LHCN-M2 (cell line): ENCODE data around the gene HECTD4. TPM values are rescaled to one million over a fixed set of nuclear protein-coding genes. Genes with fewer than 3 reads are reported as not detected.
"Not testable (repeated sequence)": the region's sequence is repeated elsewhere in the genome, so short reads cannot be mapped to it uniquely, and the experiment has no call there.

Experiments
- DNase-seq: peaks from one replicate; pipeline ENCODE4 v3.0.0-alpha.2; 2012; ENCODE audit warnings: low read depth
- total RNA-seq: library from RNA; depleted of rRNA; stranded (reverse); fragments of >200 nt; gene quantifications from 2 replicates; pipeline ENCODE4 v1.2.3, GENCODE V29; 2014; rRNA removed

Gene HECTD4
- total RNA-seq, 1 experiment from 2014 or later, result 8.2 TPM

DNA sequence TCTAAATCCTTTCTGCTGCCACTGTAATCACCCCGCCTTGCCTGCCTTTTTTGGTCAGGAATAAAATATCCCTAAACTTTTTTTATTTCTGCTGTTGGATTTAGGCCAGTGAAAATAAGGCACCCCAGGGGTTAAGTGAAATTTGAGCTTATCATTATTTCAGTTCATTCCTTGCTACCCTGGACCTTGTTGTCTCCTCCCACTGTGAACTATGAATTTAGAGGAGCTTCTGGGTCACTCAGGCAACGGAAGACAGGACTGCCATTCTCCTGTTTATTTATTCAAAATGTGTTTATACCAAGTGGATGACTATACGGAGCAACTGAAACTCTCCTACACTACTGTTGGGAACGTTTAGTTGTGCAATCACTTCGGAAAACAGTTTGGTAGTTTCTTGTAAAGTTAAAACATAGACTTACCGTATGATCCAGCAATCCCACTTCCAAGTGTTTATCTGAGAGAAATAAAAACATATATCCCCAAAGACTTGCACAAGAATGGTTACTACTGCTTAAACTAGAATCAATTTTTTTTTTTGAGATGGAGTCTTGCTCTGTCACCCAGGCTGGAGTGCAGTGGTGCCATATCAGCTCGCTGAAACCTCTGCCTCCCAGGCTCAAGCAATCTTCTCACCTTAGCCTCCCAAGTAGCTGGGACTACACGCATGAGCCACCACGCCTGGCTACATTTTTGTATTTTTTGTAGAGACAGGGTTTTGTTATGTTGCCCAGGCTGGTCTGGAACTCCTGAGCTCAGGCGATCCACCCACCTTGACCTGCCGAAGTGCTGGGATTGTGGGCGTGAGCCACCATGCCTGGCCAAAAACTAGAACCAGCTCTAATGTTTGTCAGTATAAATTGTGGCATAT lies 259.2 kb downstream of the HECTD4 start:
- DNase-seq, result peak; percentile 39

DNA sequence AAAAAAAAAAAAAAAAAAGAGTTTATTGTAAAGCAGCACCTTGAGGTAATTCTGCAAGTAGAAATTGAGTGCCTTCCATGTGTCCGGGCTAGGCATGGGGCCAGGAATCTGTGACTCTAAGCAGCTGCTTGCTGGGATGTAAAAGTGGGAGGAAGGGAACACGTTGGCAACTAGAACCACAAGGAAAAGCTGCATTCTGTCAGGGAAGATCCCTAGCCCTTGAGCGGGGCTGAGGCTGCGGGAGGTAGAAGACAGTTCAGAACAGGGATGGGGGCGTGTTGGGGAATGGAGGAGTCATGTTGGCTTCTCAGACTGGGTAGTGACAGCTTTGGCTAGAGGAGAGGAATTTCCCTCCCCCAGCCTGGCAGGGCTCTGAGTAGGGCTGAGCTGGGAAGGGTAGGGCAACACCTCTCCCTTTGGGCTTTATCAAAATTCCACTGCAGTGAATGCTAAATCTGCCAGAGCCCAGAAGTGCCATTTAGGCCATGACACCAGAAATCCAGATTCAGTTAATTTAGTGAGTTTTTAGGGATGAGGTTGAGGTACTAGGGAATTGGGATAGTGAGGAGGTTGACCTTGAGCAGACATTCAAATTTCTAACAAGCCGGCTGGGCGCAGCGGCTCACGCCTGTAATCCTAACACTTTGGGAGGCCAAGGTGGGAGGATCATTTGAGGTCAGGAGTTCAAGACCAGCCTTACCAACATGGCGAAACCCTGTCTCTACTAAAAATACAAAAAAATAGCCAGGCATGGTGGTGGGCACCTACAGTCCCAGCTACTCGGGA lies 260.3 kb downstream of the HECTD4 start:
- peak; percentile 88 for DNase-seq

DNA sequence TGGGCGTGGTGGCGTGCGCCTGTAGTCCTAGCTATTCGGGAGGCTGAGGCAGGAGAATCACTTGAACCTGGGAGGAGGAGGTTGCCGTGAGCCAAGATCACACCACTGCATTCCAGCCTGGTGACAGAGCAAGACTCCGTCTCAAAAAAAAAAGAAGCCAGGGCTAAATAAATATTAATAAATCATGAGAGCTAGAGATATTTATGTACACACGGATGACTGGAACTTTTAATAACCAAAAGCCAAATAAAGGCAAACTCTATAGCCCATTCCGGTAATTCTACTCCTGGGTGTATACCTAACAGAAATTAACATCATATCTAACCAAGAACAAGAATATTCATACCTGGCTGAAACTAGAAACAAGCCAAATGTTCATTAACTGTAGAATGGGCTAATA lies 264.5 kb downstream of the HECTD4 start:
- no peak for DNase-seq

DNA sequence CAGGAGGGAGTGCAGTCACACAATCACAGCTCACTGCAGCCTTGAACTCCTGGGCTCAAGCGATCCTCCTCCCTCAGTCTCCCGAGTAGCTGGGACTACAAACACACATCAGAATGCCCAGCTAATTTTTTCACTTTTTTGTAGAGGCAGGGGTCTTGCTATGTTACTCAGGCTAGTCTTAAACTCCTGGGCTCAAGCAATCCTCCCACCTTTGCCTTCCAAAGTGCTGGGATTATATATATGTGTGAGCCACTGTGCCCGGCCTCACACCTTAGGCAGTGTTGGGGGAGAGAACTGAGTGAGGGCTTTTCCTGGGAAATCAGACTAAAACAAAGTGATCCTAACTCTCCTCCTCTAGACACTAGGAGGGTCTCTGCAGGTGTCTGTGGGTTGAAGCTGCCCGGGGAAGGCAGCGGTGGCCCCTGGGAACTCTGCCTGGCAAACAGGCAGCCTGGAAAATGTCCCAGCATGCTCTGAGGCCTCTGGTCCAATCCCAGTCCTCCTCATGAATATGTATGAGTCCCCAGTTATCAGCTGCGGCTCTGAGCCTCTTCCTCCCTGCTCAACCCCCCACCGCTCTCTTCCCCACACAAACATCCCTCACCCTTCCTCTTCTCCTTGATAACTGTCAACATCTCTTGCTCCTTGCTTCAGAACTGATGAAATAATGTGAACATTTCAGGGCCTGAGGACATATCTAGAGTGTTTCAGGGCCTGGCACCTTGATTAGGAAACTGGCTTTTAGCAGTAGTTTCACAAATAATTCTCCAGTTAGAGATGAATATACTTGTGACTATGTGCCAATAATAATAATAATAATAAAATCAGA lies 265.8 kb downstream of the HECTD4 start:
- no peak for DNase-seq

DNA sequence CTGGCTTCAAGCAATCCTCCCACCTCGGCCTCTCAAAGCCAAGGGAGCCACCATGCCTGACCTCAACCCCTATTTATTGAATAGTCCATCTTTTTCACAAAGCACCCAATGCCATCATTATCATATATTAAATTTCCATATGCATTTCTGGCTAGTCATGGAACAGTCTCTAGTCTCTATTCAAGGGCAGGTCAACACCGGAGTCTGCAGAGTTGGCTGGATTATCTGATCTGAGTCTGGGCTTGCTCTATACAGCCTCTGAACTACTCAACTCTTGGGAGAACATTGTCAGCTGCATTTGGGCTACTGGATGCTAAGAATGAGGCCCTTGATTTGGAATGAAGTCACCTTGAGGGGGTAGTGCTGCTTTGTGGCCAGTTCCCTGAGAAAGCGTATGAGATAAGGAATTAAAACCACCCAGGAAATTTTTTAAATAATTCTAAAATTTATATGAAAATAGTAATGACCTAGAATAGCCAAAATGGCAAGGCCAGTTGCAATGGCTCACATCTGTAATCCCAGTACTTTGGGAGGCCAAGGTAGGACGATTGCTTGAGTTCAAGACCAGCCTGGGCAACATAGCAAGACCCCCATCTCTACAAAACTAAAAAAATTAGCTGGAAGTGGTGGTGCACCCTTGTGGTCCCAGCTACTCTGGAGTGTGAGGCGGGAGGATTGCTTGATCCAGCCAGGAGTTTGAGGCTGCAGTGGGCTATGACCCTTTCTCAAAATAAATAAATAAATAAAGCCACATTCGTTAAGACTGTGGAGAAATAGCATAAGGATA lies 266.8 kb downstream of the HECTD4 start:
- DNase-seq, result no peak

DNA sequence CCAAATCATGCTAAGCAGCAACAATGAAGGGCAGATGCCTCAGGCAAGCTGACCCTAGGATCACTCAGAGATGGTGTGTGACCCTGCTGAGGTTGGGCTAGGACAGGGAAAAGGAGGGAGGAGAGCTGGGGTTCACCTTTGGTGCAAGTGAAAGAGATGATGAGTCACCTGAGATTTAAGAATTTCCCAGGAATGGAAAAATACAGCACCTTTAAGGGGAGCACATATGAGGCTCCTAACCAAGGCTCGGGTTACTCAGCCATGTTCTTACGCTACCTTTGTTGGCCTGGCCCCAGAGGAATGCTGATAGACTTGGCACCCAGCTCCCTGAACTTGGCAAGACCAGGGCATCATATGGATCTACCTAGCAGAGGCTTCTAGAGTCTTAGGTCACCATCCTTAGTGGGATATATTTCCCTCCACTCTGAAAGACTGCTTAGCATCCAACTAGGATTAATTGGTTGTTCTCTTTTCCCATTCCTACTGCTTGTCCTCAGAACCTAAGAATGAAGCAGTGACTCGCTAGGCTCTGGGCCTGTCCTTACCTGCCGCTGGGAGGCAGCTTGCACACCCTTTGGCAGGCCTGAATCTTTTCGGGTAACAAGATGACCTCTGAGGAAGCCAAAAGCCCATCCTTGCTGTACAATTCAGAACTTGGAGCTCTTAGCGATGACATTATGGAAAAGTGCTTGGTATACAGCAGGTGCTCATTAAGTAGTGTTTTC lies 269.7 kb downstream of the HECTD4 start:
- no peak for DNase-seq

DNA sequence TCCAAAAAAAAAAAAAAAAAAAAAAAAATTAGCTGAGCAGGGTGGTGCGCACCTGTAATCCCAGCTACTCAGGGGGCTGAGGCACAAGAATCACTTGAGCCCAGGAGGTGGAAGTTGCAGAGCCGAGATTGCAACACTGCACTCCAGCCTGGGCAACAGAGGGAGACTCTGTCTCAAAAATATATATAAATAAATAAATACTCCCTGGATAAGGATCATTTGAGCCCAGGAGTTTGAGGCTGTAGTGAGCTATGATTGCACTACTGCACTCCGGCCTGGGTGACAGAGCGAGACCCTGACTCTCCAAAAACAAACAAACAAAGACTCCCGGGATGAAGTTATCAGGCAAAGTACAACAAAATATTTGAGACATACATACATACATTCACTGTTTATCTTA lies 270.3 kb downstream of the HECTD4 start:
- DNase-seq, result no peak

DNA sequence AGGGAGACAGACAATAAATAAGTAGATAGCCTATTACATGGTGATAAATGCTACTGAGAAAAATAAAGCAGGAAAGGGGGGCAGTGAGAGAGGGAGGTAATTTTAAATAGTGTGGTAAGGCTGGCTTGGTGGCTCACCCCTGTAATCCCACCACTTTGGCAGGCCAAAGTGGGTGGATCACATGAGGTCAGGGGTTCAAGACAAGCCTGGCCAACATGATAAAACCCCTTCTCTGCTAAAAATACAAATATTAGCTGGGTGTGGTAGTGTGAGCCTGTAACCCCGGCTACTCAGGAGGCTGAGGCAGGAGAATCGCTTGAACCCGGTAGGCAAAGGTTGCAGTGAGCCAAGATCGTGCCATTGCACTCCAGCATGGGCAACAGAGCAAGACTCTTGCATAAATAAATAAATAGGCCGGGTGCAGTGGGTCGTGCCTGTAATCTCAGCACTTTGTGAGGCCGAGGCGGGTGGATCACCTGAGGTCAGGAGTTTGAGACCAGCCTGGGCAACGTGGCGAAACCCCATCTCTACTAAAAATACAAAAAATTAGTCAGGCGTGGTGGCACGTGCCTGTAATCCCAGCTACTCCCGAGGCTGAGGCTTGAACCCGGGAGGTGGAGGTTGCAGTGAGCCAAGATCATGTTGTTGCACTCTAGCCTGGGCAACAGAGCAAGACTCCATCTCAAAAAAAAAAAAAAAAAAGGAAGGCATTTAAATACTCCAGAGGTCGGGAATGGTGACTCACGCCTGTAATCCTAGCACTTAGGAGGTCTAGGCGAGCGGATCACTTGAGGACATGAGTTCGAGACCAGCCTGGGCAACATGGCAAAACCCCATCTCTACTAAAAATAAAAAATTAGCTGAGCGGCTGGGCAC lies 271.2 kb downstream of the HECTD4 start:
- not testable (repeated sequence) for DNase-seq

Other genes starting within 250 kb of the HECTD4 start
- gene RPL6, start 27.2 kb upstream of the HECTD4 start, total RNA-seq, result 1,714 and 1,753 TPM in 2 replicates
- 90.3 and 97.0 TPM in 2 replicates for gene PTPN11, start 36.5 kb upstream of the HECTD4 start, total RNA-seq